Neutrophil (primary cell): Measurements from ENCODE around the gene GMIP.
"Not testable (repeated sequence)": the region's sequence is repeated elsewhere in the genome, so short reads cannot be mapped to it uniquely, and the experiment has no call there.

Experiments
- H3K27ac ChIP-seq: fragments of 200-600 bp; sonication (generic); 2 replicates; pipeline ENCODE4 v1.5.1; 2016; ENCODE audit warnings: mild to moderate bottlenecking, moderate library complexity
- H3K27me3 ChIP-seq: fragments of 200-600 bp; sonication (generic); 2 replicates; pipeline ENCODE4 v1.6.0; 2016; ENCODE audit warnings: mild to moderate bottlenecking
- H3K36me3 ChIP-seq: fragments of 200-600 bp; sonication (generic); 2 replicates; pipeline ENCODE4 v1.5.1; 2017
- H3K4me1 ChIP-seq, 2 experiments: fragments of 200-600 bp in 1 of 2; sonication (generic) in 1 of 2; 1 replicate in 1 of 2; 2 replicates in 1 of 2; pipeline versions ENCODE4 v1.5.1 to v1.6.1; 2013 to 2016; ENCODE audit warnings: low read depth in 1 of 2, low read length in 1 of 2, mild to moderate bottlenecking in 1 of 2, moderate library complexity in 1 of 2; ENCODE audit not compliant: control insufficient read depth in 1 of 2, insufficient read depth in 1 of 2
- H3K4me3 ChIP-seq, 2 experiments: fragments of 200-600 bp in 1 of 2; sonication (generic) in 1 of 2; 1 replicate in 1 of 2; 2 replicates in 1 of 2; pipeline ENCODE4 v1.5.1; 2013 to 2016; ENCODE audit warnings: low read depth in 1 of 2, low read length in 1 of 2, mild to moderate bottlenecking in 1 of 2, moderate library complexity in 1 of 2
- H3K9me3 ChIP-seq: fragments of 200-600 bp; sonication (generic); 2 replicates; pipeline ENCODE4 v1.5.1; 2016
- CTCF ChIP-seq: fragments of 200-600 bp; sonication (generic); IDR thresholded peaks from 2 replicates; pipeline ENCODE4 v1.5.1; 2016; ENCODE audit warnings: antibody characterized with exemption

Gene GMIP

DNA sequence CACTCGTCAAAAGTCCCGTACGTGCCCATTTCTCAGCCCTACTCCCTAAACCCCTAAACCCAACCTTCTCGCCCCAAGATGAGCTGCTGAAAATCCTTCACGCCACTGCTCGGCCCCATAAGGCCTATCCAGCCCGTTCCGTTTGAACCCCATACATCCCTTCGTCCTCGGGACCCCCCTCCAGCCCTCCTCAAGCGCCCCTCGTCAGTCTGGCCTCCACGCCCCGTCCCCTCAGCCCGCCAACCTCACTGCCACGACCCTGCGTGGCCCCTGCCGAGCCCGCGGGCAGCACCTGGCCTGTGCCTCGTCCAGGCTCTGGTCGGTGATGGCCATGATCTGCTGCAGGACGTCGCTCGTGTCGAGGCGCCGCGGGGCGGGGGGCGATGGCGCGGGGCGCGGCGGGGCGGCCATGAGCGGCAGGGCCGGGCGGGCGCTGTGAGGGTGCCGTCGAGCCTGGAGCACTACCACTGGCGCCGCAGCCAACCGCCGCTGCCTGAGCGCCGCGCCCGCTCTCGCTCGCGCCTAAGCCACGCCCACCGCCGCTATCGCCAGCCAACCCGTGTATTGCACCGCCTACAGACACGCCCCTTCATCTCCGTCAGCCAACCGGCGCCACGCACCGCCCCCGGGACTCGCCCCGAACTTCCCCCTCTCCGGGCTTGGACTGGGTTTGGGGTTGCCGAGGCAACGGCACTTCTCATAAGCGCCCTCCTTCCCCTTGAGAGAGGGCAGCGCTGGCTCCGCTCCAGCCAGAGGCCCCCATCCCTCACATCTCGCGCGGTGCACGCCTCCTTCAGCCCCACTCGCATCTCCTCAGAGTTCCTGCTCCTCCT, 25.0 kb downstream of the GMIP start, which contains the start of gene PBX4:
PBX4 (minus strand) TSS at position 469 of the 833 bp plus-strand sequence; CDS start at position 411, 58 bp downstream.
- Histone ChIP-seq H3K27ac (peak within 1 kb of the TSS; percentile 41), H3K4me1 (peaks cover 13 to 17% of the 10 kb centered on the region in 2 experiments)
- peak; percentile 57 for TF ChIP-seq CTCF

GRCh38 chr19:19615086-19615485, 28.4 kb downstream of the GMIP start:
- H3K27ac ChIP-seq: no peak overlapping the region
- no peak for TF ChIP-seq CTCF
- H3K36me3 ChIP-seq: no peaks in the 10 kb centered on the region
- peaks cover 9% of the 10 kb centered on the region for H3K27me3 ChIP-seq
- peaks cover 13 to 17% of the 10 kb centered on the region in 2 experiments for H3K4me1 ChIP-seq
- H3K4me3 ChIP-seq: no peak overlapping the region
- H3K9me3 ChIP-seq: no peaks in the 10 kb centered on the region

More for the DNA sequence above, 25.0 kb downstream of the GMIP start, which contains the start of gene PBX4:
- Histone ChIP-seq H3K9me3 (no peaks in the 10 kb centered on the region), H3K36me3 (peaks cover 19% of the 10 kb centered on the region), H3K4me3 (peak within 1 kb of the TSS; percentile 57 to 64), H3K27me3 (peaks cover 9% of the 10 kb centered on the region)

DNA sequence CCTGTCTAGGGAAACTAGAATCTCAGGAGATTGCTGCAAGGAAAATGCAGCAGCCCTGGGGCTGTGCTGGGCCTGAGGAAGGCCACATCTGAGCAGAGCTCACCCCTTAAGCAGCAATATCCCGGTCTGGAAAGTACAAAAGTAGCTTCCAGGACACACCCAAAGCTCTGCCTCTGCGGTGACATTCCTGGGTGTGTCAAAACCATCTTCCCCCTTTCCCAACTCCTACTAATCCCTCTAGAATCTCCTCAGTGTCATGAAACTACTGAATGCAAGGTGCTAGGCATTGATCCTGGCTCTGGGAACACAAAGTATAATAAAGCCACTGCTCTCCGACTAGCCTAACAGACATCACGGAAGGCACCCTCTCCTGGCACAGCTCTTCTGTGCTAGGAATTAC, 30.0 kb downstream of the GMIP start:
- H3K27me3 ChIP-seq: peaks cover 9% of the 10 kb centered on the region
- no peak overlapping the region for H3K27ac ChIP-seq
- no peaks in the 10 kb centered on the region for H3K36me3 ChIP-seq
- TF ChIP-seq CTCF: no peak
- peaks cover 6 to 8% of the 10 kb centered on the region in 2 experiments for H3K4me1 ChIP-seq
- no peak overlapping the region for H3K4me3 ChIP-seq
- H3K9me3 ChIP-seq: no peaks in the 10 kb centered on the region

DNA sequence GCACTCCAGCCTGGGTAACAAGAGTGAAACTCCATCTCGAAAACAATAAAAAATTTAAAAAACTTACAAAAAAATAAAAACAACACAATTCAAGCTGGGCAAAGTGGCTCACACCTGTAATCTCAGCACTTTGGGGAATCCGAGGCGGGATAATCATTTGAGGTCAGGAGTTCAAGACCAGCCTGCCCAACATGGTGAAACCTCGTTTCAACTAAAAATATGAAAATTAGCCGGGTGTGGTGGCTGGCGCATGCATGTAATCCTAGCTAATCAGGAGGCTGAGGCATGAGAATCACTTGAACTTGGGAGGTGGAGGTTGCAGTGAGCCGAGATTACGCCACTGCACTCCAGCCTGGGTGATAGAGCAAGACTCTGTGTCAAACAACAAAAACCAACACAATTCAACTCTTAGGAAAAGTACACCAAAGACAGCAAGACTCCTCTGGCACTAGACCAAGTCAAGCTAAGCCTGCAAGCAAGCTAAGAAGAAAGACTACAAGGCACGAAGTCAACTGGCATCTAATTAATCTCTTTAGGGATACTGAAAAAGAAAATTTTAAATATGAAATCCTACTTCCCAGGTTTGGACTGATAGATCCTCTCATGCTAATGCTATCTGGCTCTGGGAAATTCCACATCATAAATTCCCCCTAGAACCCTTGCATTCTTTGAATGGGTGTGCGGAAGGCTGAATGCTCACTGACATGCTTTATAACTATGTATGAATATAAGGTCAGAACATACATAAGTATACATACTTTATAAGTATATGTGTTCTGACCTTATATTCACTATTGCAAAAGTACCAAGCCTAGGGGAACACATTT, 32.9 kb downstream of the GMIP start:
- Histone ChIP-seq H3K4me1 (no peaks in the 10 kb centered on the region), H3K4me3 (no peak overlapping the region), H3K27me3 (no peaks in the 10 kb centered on the region), H3K9me3 (no peaks in the 10 kb centered on the region), H3K27ac (no peak overlapping the region), H3K36me3 (no peaks in the 10 kb centered on the region)
- TF ChIP-seq CTCF: no peak

- H3K9me3 ChIP-seq, H3K36me3 ChIP-seq, H3K27me3 ChIP-seq, H3K27ac ChIP-seq, H3K4me1 ChIP-seq, H3K4me3 ChIP-seq: not testable (repeated sequence)
These were observed 36.8 kb downstream of the GMIP start for GRCh38 chr19:19606686-19607085.
